Amniotic epithelial cell (primary cell): ENCODE results near the gene CTNNA1.
A peak's percentile ranks its signal among the peaks of the same experiment; 100 is the strongest.

ENCODE experiments used
- DNase-seq: peaks from one replicate; pipeline ENCODE4 v3.0.0-alpha.2; 2010; ENCODE audit warnings: low read depth

Gene CTNNA1

DNA sequence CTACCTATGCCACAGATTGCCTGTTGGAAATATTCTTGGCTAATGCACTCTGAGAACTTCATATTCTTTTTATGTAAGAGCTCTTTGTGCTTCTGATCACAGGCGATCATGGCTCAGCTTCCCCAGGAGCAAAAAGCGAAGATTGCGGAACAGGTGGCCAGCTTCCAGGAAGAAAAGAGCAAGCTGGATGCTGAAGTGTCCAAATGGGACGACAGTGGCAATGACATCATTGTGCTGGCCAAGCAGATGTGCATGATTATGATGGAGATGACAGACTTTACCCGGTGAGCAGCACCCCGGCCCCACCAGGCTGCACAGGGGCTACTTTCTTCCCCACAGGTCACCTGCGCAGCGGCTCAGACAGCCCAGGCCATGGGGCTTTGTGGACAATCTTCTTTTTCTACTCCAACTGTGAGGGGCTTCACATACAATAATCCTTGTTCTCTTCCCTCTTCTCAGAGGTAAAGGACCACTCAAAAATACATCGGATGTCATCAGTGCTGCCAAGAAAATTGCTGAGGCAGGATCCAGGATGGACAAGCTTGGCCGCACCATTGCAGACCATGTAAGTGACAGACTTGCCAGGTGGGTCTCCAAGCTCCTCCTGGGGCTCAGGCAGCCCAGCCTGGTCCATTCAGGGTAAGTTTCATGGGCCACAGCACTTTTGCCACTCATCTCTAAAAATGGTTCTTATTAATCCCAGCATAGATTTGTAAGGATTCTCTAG lies 177.3 kb downstream of the CTNNA1 start:
- DNase-seq = no peak

DNA sequence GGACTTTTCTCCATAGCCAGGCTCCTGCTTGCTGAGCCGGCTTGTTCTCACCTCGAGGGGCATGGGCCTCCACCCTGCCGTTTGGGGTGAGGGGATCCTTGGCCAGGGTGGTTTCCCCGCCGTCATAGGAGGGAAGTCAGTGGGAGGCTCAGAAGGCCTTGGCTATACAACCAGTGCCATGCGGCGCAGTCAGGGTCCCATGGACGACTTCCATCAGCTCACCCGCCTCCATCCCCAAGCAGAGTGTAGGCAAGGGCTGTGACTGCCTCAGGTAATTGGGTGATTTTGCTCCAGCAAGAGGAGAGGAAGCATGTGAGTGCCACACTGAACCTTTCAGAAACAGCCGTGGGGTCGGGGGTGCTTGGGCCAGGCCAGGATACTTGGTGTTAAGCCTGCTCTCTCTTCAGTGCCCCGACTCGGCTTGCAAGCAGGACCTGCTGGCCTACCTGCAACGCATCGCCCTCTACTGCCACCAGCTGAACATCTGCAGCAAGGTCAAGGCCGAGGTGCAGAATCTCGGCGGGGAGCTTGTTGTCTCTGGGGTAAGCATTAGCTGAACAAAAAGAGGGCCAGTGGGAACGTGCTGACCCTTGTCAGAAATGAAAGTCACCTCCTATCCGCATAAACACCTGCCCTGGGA lies 179.1 kb downstream of the CTNNA1 start:
- DNase-seq = no peak

DNA sequence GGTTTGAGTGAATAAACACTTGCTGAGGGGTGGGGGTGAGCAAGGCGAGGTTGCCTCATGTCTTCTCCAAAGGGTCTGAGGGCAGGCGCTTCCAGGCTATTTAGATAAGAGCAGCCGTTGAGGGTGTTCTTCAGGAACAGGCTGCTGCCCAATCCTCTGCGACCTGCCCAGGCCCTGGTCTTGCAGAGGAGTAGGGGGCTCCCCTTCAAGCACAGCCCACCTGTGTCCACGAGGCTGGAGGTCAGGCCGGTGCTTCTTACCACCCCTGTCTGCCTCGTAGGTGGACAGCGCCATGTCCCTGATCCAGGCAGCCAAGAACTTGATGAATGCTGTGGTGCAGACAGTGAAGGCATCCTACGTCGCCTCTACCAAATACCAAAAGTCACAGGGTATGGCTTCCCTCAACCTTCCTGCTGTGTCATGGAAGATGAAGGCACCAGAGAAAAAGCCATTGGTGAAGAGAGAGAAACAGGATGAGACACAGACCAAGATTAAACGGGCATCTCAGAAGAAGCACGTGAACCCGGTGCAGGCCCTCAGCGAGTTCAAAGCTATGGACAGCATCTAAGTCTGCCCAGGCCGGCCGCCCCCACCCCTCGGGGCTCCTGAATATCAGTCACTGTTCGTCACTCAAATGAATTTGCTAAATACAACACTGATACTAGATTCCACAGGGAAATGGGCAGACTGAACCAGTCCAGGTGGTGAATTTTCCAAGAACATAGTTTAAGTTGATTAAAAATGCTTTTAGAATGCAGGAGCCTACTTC lies 180.5 kb downstream of the CTNNA1 start:
- no peak for DNase-seq

DNA sequence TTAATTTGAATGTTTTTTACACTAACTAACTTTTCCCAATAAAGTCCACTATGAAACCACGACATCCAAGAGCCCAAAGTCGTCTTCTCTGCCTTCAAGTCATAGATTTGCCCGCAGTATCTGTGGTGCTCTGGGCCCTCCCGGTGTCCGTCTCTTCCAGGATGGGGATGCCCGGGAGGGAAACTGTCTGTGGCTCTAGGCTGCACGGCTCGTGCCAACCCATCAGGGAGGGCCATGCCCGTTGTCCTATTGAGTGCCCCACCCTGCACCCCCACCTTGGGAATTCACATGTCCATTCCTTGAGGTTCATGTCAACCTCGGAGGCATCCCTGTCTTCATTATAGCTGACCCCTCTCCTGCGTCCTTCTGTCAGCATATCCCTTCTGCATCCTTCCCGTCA lies 181.7 kb downstream of the CTNNA1 start:
- DNase-seq = no peak

DNA sequence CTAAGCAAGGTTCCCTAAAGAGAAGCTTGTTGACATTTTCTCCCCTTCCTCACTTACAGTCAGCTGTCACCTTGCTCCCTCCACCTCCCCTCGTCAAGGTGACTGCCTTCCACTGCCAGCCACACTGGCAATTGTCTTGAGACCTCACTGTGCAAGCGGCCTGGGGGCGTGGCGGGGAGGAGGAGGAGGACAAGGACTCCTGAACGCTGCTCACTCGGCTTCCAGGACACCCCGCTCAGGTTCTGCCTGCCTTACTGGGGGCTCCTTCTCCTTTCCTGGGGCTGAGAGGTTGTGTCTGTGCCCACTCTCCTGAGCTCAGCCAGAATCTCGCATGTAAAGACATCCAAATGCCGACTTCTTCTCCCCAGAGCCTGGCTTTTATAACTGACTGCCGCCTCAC lies 182.2 kb downstream of the CTNNA1 start:
- no peak for DNase-seq

DNA sequence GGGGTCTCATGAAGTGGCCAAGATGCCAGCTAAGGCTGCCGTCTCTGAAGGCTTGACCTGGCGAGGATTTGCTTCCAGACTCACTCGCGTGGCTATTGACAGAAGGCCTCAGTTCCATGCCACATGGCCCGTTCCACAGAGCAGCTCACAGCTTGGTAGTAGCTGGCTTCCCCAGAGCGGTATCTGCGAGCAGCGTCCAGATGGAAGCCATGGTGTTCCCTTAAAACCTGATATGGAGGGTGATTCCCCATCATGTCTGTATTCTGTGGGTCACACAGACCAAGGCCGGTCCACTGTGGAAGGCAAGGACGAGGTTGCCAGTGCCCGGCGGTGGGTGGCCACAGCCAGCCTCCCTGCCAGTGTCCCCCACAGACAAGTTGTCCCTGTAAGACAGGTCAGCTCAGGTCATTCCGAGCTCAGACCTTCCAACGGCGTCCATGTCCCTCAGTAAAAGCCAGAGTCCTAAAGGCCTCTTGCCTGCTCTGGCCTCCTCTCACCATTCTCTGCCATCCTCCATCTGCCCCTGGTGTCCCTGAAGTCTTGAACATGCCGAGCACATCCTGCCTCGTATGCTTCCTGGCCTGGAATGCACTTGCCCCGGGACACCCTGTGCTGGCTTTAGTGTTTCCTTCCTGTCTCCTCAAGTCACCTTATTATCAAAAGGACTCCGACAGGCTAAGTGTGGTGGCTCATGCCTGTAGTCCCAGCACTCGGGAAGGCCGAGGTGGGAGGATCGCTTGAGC lies 183.2 kb downstream of the CTNNA1 start:
- no peak for DNase-seq

DNA sequence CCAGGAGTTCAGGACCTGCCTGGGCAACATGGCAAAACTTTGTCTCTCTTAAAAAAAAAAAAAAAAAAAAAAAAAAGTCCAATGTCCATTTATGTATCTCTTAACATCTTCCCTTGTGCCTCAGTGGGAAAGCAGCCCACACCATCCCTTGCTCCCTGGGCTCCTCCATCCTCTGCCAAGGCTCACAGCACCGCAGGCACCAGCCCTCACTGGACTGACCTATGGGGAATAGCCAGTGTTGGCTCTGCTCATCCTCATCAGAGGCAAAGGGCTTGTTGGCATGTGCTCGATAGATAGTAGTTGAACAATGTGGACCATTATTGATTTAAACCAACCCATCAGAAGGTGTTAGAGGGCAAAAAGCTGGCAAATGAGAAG lies 183.7 kb downstream of the CTNNA1 start:
- DNase-seq = no peak

DNA sequence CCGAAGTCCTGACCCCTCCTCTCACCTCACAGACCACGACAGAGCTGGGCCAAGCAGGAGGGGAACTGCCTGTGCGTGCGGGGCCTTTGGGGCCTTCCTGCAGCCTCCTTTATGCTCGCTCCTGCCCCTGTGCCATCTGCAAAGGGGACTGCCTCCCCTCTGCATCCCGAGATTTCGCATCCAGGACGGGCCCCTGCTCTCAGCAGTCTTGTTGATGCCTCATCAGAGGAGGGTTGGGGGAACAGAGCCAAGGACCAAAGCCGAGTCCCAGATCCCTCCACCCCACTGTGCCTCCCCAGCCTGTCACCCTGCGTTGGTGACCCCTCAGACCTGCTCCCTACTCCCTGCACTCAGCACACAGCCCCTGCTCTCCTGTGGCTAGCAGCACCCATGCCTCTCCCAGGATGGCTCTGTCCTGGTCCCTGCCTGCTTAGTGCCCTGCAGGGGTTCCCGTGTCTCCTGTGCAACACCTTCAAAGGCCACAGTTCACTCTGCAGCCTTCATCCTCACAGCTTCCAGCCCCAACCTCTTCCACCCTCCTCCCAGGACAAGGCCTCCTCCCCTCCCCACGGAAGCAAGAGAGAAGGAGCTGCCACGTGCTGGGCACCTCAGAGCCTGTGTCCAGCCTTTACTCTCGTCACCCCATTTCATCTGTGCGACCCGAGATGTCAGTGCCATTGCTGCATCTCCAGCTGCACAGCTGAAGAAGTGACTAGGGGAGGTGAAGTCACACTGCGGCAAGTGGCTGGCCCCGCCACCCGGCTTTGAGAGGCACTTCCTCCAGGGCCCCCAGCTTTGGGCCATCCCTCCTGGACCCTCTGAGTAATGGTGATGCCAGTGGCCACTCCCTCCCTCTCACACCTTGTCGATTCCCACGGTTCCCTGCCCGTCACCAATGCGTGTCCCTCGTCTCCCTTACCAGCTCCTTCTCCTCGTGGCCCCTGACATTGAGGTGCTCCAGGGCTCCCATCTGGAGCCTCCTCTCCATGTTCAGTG lies 184.5 kb downstream of the CTNNA1 start:
- DNase-seq = no peak

DNA sequence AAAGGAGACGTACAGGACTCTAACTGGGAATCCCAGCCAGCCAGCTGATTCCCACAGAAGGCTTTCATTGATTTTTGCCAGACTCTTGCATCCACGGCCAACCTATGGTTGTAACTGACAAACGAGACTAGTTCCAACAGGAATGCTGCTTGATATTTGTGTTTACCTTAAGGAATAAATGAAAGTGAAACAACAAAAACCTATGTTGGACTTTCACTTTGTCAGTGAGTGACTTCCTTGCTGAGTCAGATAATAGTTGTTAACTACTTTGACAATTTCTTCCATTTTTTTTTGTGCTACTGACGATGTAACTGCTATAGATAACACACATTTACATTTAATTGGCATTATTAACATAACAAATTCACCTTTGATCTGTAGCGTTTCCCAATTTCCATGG lies 185.3 kb downstream of the CTNNA1 start:
- no peak for DNase-seq

DNA sequence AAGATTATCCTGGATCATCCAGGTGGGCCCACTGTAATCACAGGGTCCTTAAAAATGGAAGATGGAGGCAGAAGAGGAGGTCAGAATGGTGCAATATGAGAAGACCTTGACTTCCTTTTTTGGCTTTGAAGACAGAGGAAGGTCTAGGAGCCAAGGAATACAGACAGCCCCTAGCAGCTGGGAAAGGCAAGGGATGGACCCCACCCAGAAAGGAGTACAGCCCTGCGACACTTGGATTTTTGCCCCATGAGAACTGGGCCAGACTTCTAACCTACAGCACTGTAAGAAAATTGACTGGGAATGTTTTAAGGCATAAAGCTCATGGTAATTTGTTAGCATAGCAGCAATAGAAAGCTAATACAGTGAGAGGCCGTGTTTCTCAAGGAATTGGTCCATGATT lies 188.8 kb downstream of the CTNNA1 start:
- DNase-seq = no peak

DNA sequence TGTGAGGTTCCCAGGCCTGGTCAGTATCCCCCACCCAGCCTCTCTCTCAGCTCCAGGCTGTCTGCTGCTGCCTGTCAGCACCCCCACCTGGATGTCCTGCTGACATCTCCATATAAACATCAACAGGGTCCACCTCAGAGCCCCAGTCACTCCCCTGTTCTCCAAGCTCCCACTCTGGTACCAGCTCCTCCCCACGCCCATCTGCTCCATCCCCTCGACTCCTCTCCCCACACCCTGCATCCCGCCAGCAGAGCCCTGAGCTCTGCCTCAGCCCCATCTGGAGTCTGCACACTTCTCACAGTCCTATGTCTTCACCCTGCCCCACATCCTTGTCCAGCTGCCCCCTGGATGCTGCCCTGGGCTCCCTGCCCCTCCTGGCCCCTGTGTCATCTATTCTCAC lies 189.6 kb downstream of the CTNNA1 start:
- no peak for DNase-seq

DNA sequence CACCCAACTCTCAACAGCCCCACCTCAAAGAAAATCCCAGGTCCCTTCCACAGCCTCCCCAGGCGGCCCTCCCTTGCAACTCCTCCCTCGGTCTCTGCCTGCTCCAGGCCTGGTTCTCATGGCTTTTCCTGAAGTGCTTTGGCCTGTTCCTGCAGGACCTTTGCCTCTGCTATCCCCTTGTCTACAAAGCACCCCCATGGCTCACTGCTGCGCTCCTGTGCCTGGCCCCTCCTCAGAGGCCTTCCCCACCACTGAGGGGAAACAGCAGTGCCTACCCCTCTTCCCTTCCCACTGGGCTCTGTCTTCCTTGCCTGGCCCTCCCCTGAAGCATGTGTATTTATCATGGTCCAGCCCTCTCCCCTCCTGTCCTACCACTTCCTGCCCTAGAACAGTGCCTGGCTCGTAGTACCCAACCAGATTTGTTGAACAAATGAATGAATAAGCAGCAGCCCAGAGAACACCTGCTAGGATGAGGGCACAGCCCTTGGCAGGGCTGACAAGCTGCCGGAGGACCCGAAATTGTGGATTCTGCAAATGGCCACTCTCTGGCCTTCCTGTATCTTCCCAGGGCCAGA lies 190.5 kb downstream of the CTNNA1 start:
- no peak for DNase-seq

DNA sequence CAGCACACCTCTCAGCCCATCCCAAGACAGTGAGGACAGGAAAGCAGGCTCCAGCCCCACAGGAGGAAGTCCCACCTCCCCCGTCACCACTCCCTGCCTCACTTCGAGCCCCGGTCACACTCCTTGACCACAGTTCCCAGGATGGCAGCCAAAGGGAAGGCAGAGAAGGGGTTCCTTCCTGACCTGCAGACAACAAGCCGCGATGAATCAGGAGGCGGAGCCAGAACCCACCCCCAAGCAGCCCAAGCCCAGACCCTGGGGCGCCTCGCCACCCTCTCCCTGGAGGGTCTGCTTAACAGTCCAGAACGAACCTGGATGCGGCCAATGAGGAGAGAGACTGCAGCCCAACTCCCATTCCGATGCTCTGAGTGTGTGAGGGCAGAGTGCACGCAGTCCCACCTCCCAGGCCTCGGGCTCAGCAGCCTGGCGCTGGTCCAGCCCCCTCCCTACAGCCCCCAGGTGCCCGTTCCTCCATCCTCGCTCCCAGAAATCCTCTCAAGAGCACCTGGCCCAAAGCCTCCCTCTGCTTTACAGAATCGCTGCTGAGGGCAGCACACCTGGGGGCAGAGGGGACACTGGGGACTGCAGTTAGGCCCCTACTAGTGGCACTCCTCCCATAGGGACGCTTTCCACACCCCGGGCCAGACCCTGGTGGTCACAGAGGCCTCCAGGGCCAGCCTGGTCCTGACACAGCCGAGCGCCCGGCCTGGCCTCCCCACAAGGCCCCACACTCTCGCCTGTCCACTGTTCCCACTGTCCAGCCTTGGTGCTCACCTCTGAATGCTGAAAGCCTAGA lies 191.5 kb downstream of the CTNNA1 start:
- peak; percentile 45 for DNase-seq

DNA sequence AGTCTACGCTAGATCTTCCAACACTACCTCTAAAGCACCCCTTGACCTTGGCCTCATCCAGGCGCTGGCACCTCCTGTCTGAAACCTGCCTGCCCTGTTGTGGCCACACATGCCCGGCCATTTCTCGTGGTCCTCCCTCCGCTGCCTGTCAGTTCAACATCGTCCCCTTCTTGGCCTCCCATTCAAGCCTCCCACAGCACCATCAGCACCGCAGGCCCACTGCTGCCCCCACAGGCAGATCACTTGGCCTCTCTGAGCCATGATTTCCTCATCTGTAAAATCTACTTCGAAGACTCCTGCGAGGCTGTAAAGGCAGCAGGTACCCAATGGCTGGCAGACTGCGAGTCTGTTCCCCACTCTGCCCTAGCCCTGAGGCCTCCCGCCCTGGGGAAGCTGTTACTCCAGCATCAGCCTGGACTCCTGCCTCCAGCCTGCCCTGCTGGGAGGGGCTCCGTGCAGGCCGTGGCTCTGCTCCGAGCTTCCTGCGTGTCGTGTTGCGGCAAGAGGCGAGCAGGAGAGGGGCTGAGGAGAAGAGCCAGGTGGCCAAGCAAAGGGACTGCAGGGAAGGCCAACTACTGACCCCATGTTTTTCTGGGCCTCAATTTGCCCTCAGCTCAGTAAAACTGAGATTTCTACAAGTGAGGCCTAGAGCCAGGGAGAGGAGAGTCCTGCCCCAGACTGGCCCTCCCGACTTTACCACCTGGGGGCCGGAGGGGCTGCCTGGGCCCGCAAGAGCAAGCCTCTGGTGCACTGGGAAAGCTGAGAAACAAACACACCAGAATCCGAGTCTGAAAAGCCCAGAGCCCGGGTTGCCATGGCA lies 192.4 kb downstream of the CTNNA1 start:
- no peak for DNase-seq

DNA sequence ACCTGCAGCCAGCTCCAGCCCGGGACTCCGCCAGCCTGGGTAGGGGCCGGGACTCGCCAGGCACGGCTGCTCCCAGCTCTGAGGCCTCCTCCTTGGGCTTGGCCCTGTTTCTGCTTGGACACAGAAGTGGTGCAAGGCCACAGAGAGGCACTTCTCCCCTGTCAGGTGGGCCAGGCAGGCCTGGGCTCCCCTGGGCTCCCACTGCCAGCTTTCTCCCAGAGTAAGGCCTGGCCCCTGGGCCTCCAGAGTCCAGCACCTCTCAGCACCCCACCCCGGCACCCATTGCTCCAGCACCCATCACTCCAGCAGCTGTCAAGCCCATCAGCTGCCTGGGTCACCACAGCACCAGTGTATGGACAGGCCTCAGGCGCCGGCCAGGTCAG lies 193.0 kb downstream of the CTNNA1 start:
- peak; percentile 24 for DNase-seq

DNA sequence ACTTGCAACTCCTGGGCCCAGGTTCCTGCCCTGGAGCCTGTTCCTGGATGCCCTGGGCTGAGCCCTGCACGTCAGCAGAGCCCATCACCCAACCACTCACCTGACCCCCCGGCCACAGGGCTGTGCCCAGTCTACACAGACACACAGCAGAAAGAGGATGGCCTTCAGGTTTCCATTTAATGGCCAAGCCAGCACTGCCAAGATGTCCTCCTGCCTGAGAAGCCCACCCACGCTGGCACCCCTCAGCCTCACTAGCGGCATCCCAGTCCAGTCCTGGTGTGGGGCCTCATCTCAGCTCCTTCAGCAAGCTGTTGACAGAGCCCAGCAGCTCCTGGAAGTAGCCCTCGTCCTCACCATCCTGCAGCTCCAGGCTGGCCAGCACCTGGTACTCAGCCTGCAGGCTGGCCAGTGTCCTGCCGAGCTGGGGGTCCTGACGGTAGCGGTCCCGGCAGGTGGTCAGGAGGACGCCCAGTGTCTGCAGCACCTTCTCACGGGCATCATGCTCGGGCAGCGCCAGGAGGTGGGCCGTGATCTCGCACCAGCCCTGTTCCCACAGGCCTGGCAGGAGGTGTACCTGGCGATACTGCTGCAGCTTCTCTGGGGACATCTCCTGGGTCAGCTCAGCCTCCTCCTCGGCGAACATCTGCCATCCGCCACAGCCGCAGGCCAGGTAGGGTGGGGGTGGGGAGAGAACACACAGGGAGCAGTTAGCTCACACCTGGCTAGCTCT lies 193.8 kb downstream of the CTNNA1 start:
- no peak for DNase-seq

DNA sequence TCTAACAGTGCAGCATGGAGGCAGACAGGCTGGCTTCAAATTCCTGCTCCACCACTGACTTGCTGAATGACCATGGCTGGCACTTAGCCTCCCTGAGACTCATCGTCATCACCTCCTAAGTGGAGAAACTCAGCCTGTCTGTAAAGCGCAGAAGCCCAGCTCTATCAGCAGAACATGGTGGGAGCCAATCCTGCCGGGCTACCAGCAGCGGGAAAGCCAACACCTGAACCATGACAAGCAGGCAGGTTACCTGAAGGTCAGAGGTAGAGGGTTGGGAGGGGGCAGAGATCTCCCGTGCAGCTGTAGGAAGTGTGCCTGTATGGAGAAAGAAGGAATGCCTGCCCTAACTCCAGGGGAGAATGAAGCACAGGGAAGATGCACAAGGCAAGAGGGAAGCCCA lies 194.6 kb downstream of the CTNNA1 start:
- no peak for DNase-seq

DNA sequence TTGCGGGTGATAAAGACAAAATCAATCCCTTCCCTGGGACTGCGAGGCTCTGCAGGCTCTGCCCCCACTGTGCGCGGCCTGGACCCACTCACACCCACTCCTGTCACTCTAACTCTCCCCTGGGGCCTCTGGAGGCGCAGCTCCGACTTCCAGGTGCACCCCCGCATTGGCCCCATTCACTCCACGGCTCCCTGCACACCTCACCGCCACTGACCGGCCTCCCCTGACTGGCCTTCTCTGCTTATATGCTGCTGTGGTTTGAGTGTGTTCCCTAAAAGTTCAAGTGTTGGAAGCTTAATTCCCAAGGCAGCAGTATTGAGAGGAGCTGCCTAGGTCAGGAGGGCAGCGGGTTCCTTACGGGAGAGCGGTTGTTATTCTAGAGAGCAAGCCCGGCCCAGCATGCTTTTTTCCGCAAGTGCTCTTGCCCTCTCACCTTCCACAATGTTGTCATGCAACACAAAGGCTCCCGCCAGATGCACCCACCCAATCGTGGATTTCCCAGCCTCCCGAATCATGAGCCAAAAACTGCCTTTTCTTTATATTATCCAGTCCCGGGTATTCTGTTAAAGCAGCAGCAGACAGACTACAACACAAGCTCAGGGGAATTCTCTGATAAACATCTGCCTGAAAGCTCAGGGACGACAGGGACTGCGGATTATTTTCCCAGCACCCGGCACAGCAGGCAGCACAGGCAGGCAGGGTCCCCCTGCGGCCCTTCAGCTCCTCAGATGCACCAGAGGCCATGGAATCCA lies 195.4 kb downstream of the CTNNA1 start:
- no peak for DNase-seq
